Measurements from ENCODE around the gene SLC26A1. TPM values are rescaled to one million over a fixed set of nuclear protein-coding genes. Genes with fewer than 3 reads are reported as not detected.

SLC26A1 gene
- polyA plus RNA-seq, 1 donor (not counting 4 experiments of a cell fraction or from before 2014, with no cell fraction given) = not detected

DNA sequence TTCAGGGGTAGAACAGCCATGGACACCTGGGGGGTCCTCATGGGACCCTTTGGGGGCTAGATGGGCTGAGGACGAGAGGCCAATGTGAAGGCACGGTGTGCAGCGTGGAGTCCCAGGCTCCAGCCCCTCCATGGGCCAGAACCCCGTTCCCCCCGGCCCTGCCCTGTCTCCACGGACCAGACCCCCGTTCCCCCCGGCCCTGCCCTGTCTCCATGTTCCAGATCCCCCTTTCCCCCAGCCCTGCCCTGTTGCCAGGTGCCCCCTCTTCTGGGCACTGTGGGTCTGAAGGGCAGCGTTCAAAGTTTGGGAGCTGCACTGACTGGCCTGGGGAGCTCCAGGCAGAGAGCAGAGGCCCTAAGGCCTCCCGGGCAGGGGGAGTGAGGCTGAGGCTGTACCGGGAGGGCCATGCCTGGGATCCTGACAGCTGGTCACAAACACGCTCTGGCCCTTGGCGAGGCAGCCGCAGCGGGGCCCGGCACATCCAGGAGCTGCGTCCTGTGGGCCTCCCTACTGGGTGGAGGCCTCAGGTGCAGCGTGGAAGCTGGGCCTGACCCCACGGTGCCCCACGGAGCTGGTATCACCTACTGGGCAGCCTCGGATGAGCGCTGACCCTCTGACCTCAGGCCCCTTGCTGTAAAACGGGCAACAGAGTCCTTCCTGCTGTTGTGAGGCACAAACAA lies 28.7 kb downstream of the SLC26A1 start:
- dilution Hi-C loops (cut with MboI; ENCODE audit: extremely low pct_ligation_motif_present, low sequenced_read_pairs) = no loop called here
- H4K20me1 ChIP-seq (ENCODE audit: control insufficient read depth, extremely low read depth, insufficient read depth, low read length) = peaks cover 6% of the 10 kb centered on the region
- FAIRE-seq (no peak), DNase-seq (ENCODE audit: low read depth, low spot score) (no peak)
- H2AFZ ChIP-seq (ENCODE audit: control insufficient read depth, low read length) = no peak overlapping the region
- TF ChIP-seq, protein P1, sequence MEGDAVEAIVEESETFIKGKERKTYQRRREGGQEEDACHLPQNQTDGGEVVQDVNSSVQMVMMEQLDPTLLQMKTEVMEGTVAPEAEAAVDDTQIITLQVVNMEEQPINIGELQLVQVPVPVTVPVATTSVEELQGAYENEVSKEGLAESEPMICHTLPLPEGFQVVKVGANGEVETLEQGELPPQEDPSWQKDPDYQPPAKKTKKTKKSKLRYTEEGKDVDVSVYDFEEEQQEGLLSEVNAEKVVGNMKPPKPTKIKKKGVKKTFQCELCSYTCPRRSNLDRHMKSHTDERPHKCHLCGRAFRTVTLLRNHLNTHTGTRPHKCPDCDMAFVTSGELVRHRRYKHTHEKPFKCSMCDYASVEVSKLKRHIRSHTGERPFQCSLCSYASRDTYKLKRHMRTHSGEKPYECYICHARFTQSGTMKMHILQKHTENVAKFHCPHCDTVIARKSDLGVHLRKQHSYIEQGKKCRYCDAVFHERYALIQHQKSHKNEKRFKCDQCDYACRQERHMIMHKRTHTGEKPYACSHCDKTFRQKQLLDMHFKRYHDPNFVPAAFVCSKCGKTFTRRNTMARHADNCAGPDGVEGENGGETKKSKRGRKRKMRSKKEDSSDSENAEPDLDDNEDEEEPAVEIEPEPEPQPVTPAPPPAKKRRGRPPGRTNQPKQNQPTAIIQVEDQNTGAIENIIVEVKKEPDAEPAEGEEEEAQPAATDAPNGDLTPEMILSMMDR (optimal IDR thresholded peaks at IDR 0.05 in 1 of 3, IDR thresholded peaks at IDR 0.05 in 1 of 3, conservative IDR thresholded peaks at IDR 0.05 in 1 of 3; ENCODE audit: extremely low read depth in 1 of 3, insufficient read depth in 2 of 3, low read length in 3 of 3) = no peak
- TF ChIP-seq EZH2 (IDR thresholded peaks at IDR 0.05; ENCODE audit: low read length) = no peak
- H3K4me1 ChIP-seq (ENCODE audit: control insufficient read depth, extremely low read depth, insufficient read depth, low read length) = peaks cover 7% of the 10 kb centered on the region
- H3K27me3 ChIP-seq (ENCODE audit: control insufficient read depth, extremely low read depth, insufficient read depth, low read length) = no peaks in the 10 kb centered on the region
- no peak overlapping the region for H3K4me2 ChIP-seq (ENCODE audit: control insufficient read depth, extremely low read depth, insufficient read depth, low read depth, low read length)
- no peaks in the 10 kb centered on the region for H3K9me3 ChIP-seq (ENCODE audit: control insufficient read depth, low read depth, low read length)
- peaks cover 4 to 23% of the 10 kb centered on the region in 2 experiments for H3K36me3 ChIP-seq (ENCODE audit: control insufficient read depth in 2 of 2, extremely low read depth in 1 of 2, insufficient read depth in 2 of 2, low read length in 2 of 2)
- H3K9me1 ChIP-seq (ENCODE audit: control insufficient read depth, extremely low read depth, insufficient read depth, low read length) = peaks cover 3% of the 10 kb centered on the region
- H3K79me2 ChIP-seq (ENCODE audit: control insufficient read depth, insufficient read depth, low read length) = no peaks in the 10 kb centered on the region
- no peak overlapping the region for H3K27ac ChIP-seq (ENCODE audit: control insufficient read depth, insufficient read depth, low read length)
- no peak overlapping the region for H3K9ac ChIP-seq (ENCODE audit: control insufficient read depth, extremely low read depth, insufficient read depth, low read length)
- no peak overlapping the region for H3K4me3 ChIP-seq (ENCODE audit: control insufficient read depth in 2 of 3, extremely low read depth in 1 of 3, insufficient read depth in 2 of 3, low read depth in 1 of 3, low read length in 3 of 3)

DNA sequence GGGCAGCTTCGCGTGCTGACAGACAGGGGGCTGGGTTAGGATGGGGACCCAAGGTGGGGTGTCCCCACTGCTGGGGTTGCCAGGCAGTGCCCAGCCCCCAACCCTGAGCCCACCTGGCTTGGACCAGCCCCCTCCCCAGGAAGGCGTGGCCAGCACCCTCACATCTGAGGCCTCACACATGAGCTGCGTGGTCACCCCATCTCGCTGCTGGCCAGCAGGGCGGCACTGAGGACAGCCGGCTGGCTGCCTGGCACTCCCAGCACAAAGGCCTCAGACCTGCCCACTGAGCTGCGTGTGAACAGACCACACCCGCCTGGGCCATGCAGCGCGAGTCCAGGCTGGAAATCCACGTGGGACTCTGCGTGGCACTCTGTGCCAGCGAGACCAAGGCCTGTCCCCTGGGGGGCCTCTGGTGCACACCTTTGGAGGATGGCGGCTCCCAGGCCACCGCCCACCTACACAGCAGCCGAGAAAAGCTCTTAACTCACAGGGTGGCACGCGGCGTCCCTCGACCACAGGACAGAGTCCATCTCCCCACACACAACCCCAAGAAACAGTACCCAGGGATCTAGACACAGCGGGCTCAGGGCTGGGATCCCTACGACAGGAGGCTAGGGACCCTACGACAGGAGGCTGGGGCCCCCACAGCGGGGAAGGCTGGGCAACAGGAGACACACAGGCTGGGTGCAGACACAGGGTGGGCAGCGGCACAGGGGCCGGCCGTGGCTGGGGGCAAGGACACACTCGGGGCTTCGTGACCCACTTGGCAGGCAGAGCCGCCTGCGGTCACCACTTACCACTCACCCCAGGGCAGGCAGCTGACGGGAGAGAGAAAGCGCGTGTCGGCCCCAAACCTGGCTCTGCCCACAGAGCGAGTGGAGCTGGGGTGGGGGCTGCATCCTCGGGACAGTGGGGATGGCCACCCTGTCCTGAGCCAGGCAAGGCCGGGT lies 29.7 kb downstream of the SLC26A1 start:
- H3K27me3 ChIP-seq (ENCODE audit: control insufficient read depth, extremely low read depth, insufficient read depth, low read length) = no peaks in the 10 kb centered on the region
- dilution Hi-C loops (cut with MboI; ENCODE audit: extremely low pct_ligation_motif_present, low sequenced_read_pairs) = no loop called here
- DNase-seq (ENCODE audit: low read depth, low spot score) = no peak
- H3K79me2 ChIP-seq (ENCODE audit: control insufficient read depth, insufficient read depth, low read length) = no peaks in the 10 kb centered on the region
- H3K4me1 ChIP-seq (ENCODE audit: control insufficient read depth, extremely low read depth, insufficient read depth, low read length) = peaks cover 7% of the 10 kb centered on the region
- H3K9me3 ChIP-seq (ENCODE audit: control insufficient read depth, low read depth, low read length) = no peaks in the 10 kb centered on the region
- no peak overlapping the region for H3K9ac ChIP-seq (ENCODE audit: control insufficient read depth, extremely low read depth, insufficient read depth, low read length)
- peaks cover 4 to 22% of the 10 kb centered on the region in 2 experiments for H3K36me3 ChIP-seq (ENCODE audit: control insufficient read depth in 2 of 2, extremely low read depth in 1 of 2, insufficient read depth in 2 of 2, low read length in 2 of 2)
- H3K9me1 ChIP-seq (ENCODE audit: control insufficient read depth, extremely low read depth, insufficient read depth, low read length) = peaks cover 3% of the 10 kb centered on the region
- no peak for FAIRE-seq
- TF ChIP-seq EZH2 (IDR thresholded peaks at IDR 0.05; ENCODE audit: low read length) = no peak
- TF ChIP-seq, protein P1 (optimal IDR thresholded peaks at IDR 0.05 in 1 of 3, IDR thresholded peaks at IDR 0.05 in 1 of 3, conservative IDR thresholded peaks at IDR 0.05 in 1 of 3; ENCODE audit: extremely low read depth in 1 of 3, insufficient read depth in 2 of 3, low read length in 3 of 3) = no peak
- H2AFZ ChIP-seq (ENCODE audit: control insufficient read depth, low read length) = no peak overlapping the region
- no peak overlapping the region for H3K27ac ChIP-seq (ENCODE audit: control insufficient read depth, insufficient read depth, low read length)
- no peak overlapping the region for H3K4me3 ChIP-seq (ENCODE audit: control insufficient read depth in 2 of 3, extremely low read depth in 1 of 3, insufficient read depth in 2 of 3, low read depth in 1 of 3, low read length in 3 of 3)
- H4K20me1 ChIP-seq (ENCODE audit: control insufficient read depth, extremely low read depth, insufficient read depth, low read length) = peaks cover 6% of the 10 kb centered on the region
- H3K4me2 ChIP-seq (ENCODE audit: control insufficient read depth, extremely low read depth, insufficient read depth, low read depth, low read length) = no peak overlapping the region
